MCF 10A (cell line): ENCODE measurements around the gene TMCO6. TPM values are rescaled to one million over a fixed set of nuclear protein-coding genes. Genes with fewer than 3 reads are reported as not detected.

Experiments used
- BruUV-seq: library from RNA; stranded (reverse); fragments of 400-500 nt; replicated peaks from 2 replicates; lab custom pipeline; 2021; lab: Mats Ljungman, UMichigan
- CTCF ChIA-PET: fragments of 300-600 bp; sonication (Branson Sonifier 250); formaldehyde crosslinking; extraction: SDS; loops from one replicate; lab custom pipeline; 2021; ENCODE audit warnings: antibody characterized with exemption, inconsistent platforms; lab: Yijun Ruan, JAX
- POLR2A ChIA-PET: fragments of 300-600, 350-650 bp; sonication (Branson Sonifier 250); formaldehyde crosslinking; extraction: SDS; loops from one replicate; lab custom pipeline; 2020; ENCODE audit warnings: antibody characterized with exemption, inconsistent platforms; lab: Yijun Ruan, JAX
- DNase-seq: peaks from one replicate; pipeline ENCODE4 v3.0.0-alpha.2; 2018; ENCODE audit not compliant: unreplicated experiment
- H3K27ac Mint-ChIP-seq: one replicate; pipeline ENCODE4 v1.8.0; 2022; ENCODE audit warnings: mild to moderate bottlenecking, low read depth, mixed read lengths; ENCODE audit not compliant: unreplicated experiment
- H3K27me3 Mint-ChIP-seq: one replicate; pipeline ENCODE4 v1.8.0; 2022; ENCODE audit warnings: mixed read lengths; ENCODE audit not compliant: insufficient read depth, unreplicated experiment
- H3K36me3 Mint-ChIP-seq: one replicate; pipeline ENCODE4 v1.8.0; 2022; ENCODE audit warnings: mild to moderate bottlenecking, moderate library complexity, mixed read lengths; ENCODE audit not compliant: insufficient read depth, unreplicated experiment
- H3K4me1 Mint-ChIP-seq: one replicate; pipeline ENCODE4 v1.8.0; 2022; ENCODE audit warnings: mixed read lengths; ENCODE audit not compliant: insufficient read depth, unreplicated experiment
- H3K4me3 Mint-ChIP-seq: one replicate; pipeline ENCODE4 v1.8.0; 2022; ENCODE audit warnings: mild to moderate bottlenecking, moderate library complexity, mixed read lengths; ENCODE audit not compliant: unreplicated experiment
- H3K9me3 Mint-ChIP-seq: one replicate; pipeline ENCODE4 v1.8.0; 2022; ENCODE audit warnings: mixed read lengths; ENCODE audit not compliant: unreplicated experiment
- intact Hi-C: fragments of 100-400 bp; cut with micrococcal nuclease; formaldehyde crosslinking; loops from 2 replicates; pipeline ENCODE4 v1.14.1; 2022
- total RNA-seq: library from RNA; stranded (reverse); gene quantifications from 2 replicates; pipeline ENCODE4 v1.2.3, GENCODE V29; 2022
- TF ChIP-seq, protein P1 (sequence below): fragments of 200-600 bp; IDR thresholded peaks from one replicate; pipeline ENCODE4 v1.8.0; 2022; ENCODE audit warnings: antibody characterized with exemption, mild to moderate bottlenecking; ENCODE audit not compliant: unreplicated experiment

The TMCO6 gene
- total RNA-seq, 1 experiment from 2014 or later: 17.2 TPM

DNA sequence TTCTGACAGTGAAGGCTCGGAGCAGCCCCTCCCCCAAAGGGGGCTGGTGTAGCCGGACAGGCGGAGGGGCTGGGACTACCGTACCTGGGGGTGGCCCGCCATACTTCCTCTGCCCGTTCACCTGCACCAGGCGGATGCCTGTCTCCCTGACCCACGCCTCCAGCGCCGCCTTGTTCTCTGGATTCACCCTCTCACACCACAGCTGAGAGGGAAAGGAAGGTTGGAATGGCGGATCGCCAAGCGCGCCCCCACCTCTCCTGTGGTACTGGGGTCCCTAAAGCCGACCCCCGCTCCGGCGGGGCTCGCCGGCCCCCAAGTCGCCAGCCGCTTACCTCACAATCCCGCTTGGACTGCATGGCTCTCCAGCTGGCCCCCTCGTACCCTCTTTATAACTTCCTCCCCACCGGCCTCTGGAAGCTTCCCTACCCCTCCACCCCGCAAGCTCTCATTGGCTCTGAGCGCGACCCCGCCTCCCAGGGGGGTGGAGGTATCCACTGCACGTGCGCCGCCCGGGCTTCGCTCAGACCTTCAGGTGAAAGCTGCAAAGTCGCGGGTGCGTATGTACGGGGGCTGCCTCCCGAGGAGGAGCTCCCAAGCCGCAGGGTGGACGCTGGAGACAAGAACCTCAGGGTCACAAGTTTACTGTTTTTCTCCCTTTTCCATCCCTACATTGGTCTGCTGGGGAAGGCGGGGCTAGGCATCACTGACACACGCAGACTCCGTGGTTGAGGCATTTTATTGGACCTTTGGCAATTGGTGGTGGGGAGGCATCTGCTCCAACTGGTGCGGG is 34.1 kb downstream of the TMCO6 start, which contains the start of gene DND1:
Gene DND1 (minus strand): TSS at position 390 of the 790 bp plus-strand sequence. CDS start 34 bp downstream, at position 356.
- Mint-ChIP-seq H3K4me1 (no peaks in the 10 kb centered on the region), H3K9me3 (no peaks in the 10 kb centered on the region), H3K27ac (no peak within 1 kb of the TSS), H3K36me3 (peaks cover 76% of the 10 kb centered on the region), H3K27me3 (no peaks in the 10 kb centered on the region), H3K4me3 (no peak within 1 kb of the TSS)
- TF ChIP-seq, protein P1, sequence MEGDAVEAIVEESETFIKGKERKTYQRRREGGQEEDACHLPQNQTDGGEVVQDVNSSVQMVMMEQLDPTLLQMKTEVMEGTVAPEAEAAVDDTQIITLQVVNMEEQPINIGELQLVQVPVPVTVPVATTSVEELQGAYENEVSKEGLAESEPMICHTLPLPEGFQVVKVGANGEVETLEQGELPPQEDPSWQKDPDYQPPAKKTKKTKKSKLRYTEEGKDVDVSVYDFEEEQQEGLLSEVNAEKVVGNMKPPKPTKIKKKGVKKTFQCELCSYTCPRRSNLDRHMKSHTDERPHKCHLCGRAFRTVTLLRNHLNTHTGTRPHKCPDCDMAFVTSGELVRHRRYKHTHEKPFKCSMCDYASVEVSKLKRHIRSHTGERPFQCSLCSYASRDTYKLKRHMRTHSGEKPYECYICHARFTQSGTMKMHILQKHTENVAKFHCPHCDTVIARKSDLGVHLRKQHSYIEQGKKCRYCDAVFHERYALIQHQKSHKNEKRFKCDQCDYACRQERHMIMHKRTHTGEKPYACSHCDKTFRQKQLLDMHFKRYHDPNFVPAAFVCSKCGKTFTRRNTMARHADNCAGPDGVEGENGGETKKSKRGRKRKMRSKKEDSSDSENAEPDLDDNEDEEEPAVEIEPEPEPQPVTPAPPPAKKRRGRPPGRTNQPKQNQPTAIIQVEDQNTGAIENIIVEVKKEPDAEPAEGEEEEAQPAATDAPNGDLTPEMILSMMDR: no peak
- BruUV-seq: no TSS peak
- no peak for DNase-seq
- CTCF ChIA-PET: no interaction called here
- intact Hi-C loops: no loop called here
- POLR2A ChIA-PET: interaction anchor here (0.6 to 4.1 kb wide), 6 partner anchors 10 to 31 kb away, joined by 3 to 43 read pairs (median 3); partner anchors contain the start of genes HARS1, HARS2, IK and NDUFA2

DNA sequence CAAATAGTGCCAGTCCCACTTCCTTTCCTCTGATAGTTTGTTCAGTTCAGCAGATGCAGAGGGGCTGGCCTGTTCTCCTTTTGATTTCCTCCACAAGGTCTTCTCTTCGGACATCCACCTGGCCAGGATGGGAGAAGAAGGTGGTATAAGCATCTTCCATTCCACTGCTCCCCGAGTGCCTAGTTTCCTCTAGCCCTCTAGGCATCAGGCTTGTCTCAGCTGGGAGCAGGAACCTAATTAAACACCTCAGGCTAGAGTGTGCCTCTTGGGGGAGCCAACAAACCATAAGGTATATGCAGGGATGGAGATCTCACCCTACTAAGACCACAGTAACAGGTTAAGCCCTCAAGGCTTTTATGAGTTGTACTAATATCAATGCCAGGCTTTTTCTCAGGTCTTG is 35.0 kb downstream of the TMCO6 start:
- POLR2A ChIA-PET: interaction anchor here (0.8 to 4.1 kb wide), 4 partner anchors 10 to 26 kb away, joined by 3 to 43 read pairs (median 14); partner anchors contain the start of genes HARS1, HARS2, IK and NDUFA2
- BruUV-seq: no TSS peak
- TF ChIP-seq, protein P1: no peak
- Mint-ChIP-seq H3K36me3 (peaks cover 76% of the 10 kb centered on the region), H3K4me1 (no peaks in the 10 kb centered on the region), H3K9me3 (no peaks in the 10 kb centered on the region), H3K27me3 (no peaks in the 10 kb centered on the region), H3K27ac (no peak overlapping the region), H3K4me3 (no peak overlapping the region)
- CTCF ChIA-PET: interaction anchor here (0.6 to 1.3 kb wide), 5 partner anchors 8 to 175 kb away, joined by 3 to 4 read pairs (median 3); partner anchors contain the start of genes HARS1 and HARS2
- intact Hi-C loops: no loop called here
- DNase-seq: peak; percentile 11

DNA sequence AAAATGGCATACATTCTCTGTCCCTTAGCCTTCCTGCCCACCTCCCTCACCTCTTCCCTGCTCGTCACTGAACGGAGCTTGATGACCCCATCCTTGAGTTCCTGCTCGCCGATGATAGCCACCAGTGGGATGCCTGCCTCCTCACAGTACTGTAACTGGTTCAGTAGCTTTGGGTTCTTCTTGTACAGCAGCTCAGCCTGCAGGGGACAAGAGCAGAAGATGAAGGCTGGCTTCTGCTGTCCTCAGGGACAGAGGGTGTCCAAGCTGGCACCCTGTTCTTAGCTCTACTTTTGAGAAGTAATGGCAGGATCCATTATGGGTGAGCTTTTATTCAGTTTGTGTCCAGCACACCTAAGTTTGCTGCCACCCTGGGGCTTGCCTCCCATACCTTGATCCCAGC is 35.4 kb downstream of the TMCO6 start:
- no peaks in the 10 kb centered on the region for H3K4me1 Mint-ChIP-seq
- BruUV-seq: no TSS peak
- intact Hi-C loops: no loop called here
- H3K36me3 Mint-ChIP-seq: peaks cover 76% of the 10 kb centered on the region
- no peak overlapping the region for H3K4me3 Mint-ChIP-seq
- ChIA-PET CTCF (interaction anchor here (0.6 to 1.3 kb wide), 7 partner anchors 8 to 174 kb away, joined by 3 to 4 read pairs (median 3); partner anchors contain the start of genes HARS1, HARS2 and TMCO6), POLR2A (interaction anchor here (0.6 to 4.1 kb wide), 6 partner anchors 11 to 341 kb away, joined by 3 to 43 read pairs (median 3); partner anchors contain the start of genes HARS1, HARS2 and WDR55)
- H3K27ac Mint-ChIP-seq: no peak overlapping the region
- H3K27me3 Mint-ChIP-seq: no peaks in the 10 kb centered on the region
- TF ChIP-seq, protein P1: no peak
- no peaks in the 10 kb centered on the region for H3K9me3 Mint-ChIP-seq
- no peak for DNase-seq

DNA sequence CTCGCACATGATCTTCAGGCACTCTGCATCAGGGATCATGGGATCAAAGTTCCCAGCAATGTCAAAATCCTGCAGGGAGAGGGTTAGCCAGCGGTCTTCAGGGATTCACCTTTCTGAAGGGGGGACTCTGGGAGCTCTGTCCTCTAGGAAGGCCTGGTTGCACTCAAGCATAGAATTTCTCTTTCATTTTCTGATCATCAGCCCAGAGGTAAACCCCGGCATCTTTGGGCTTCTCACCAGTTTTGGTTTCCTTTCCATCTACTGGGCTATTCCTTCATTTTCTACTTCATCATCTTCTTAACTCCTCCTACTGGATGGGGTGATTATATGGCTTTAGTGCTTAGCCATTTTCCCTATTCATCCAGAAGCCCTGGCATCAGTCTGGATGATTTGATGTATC is 38.7 kb downstream of the TMCO6 start:
- H3K4me3 Mint-ChIP-seq: no peak overlapping the region
- no peak for DNase-seq
- CTCF ChIA-PET: no interaction called here
- no peaks in the 10 kb centered on the region for H3K27me3 Mint-ChIP-seq
- no TSS peak for BruUV-seq
- TF ChIP-seq, protein P1: no peak
- no peaks in the 10 kb centered on the region for H3K4me1 Mint-ChIP-seq
- no peak overlapping the region for H3K27ac Mint-ChIP-seq
- H3K9me3 Mint-ChIP-seq: no peaks in the 10 kb centered on the region
- POLR2A ChIA-PET: interaction anchor here (0.9 to 3.8 kb wide), 4 partner anchors 13 to 45 kb away, joined by 3 to 24 read pairs (median 9); partner anchors contain the start of genes CD14, HARS1, HARS2 and IK
- H3K36me3 Mint-ChIP-seq: peaks cover 74% of the 10 kb centered on the region
- intact Hi-C loops: no loop called here
